H1 (cell line): ENCODE data around the gene BLCAP. TPM values are rescaled to one million over a fixed set of nuclear protein-coding genes. Genes with fewer than 3 reads are reported as not detected.

Source experiments
- CTCF ChIA-PET: fragments of 300-600 bp; sonication (Branson Sonifier 250); formaldehyde crosslinking; loops from one replicate; lab custom pipeline; 2021; ENCODE audit not compliant: partially characterized antibody; lab: Charles Lee
- POLR2A ChIA-PET: fragments of 300-600 bp; sonication (Branson Sonifier 250); formaldehyde crosslinking; loops from one replicate; lab custom pipeline; 2021; ENCODE audit warnings: inconsistent platforms; ENCODE audit not compliant: partially characterized antibody; lab: Charles Lee
- DNase-seq, 2 experiments: peaks; one replicate each; pipeline versions ENCODE4 v3.0.0 to v3.0.0-alpha.2; 2010 to 2022; ENCODE audit warnings: low spot score in 2 of 2, low read depth in 1 of 2, mixed read lengths in 1 of 2
- FAIRE-seq: peaks from 2 replicates; lab custom pipeline; 2011; peaks lifted over from hg19 to GRCh38; lab: Jason Lieb, UNC
- H2AFZ ChIP-seq: 2 replicates; pipeline ENCODE4 v1.8.1; 2012; ENCODE audit warnings: low read length, inconsistent platforms
- H2AK5ac ChIP-seq: 2 replicates; pipeline ENCODE4 v1.6.1; 2013; ENCODE audit warnings: low read depth, low read length
- H2BK120ac ChIP-seq: replicated peaks from 2 replicates; pipeline ENCODE3; 2013; ENCODE audit warnings: low read depth, low read length, inconsistent platforms
- H2BK12ac ChIP-seq: 2 replicates; pipeline ENCODE4 v1.6.1; 2013; ENCODE audit warnings: low read depth, low read length
- H2BK15ac ChIP-seq: 2 replicates; pipeline ENCODE4 v1.6.1; 2013; ENCODE audit warnings: low read length
- H2BK20ac ChIP-seq: 2 replicates; pipeline ENCODE4 v1.6.1; 2013; ENCODE audit warnings: low read length
- H2BK5ac ChIP-seq: 2 replicates; pipeline ENCODE4 v1.6.1; 2013; ENCODE audit warnings: low read depth, low read length
- H3K14ac ChIP-seq: 2 replicates; pipeline ENCODE4 v1.6.1; 2013; ENCODE audit warnings: inconsistent platforms; ENCODE audit not compliant: insufficient read length
- H3K18ac ChIP-seq: 2 replicates; pipeline ENCODE4 v1.6.1; 2013; ENCODE audit warnings: low read length; ENCODE audit errors: extremely low read depth
- H3K23ac ChIP-seq: 2 replicates; pipeline ENCODE4 v1.6.1; 2013; ENCODE audit warnings: inconsistent platforms; ENCODE audit not compliant: insufficient read length
- H3K23me2 ChIP-seq: 2 replicates; pipeline ENCODE4 v1.6.1; 2013; ENCODE audit warnings: low read depth, low read length
- H3K27ac ChIP-seq: 2 replicates; pipeline ENCODE4 v1.6.1; 2011; ENCODE audit warnings: low read depth, low read length, inconsistent platforms
- H3K27me3 ChIP-seq, 4 experiments: replicated peaks in 1 of 4; 1 replicate in 1 of 4; 2 replicates in 3 of 4; pipeline versions ENCODE4 v1.6.1 to v1.8.1; 2011 to 2013; ENCODE audit warnings: low read length in 3 of 4, mild to moderate bottlenecking in 3 of 4, inconsistent platforms in 2 of 4, mixed read lengths in 2 of 4, moderate library complexity in 1 of 4; ENCODE audit not compliant: control insufficient read depth in 3 of 4, insufficient read depth in 3 of 4; ENCODE audit errors: extremely low read depth in 1 of 4
- H3K36me3 ChIP-seq, 4 experiments: 2 replicates each; pipeline versions ENCODE4 v1.6.1 to v1.8.1; 2011 to 2013; ENCODE audit warnings: mild to moderate bottlenecking in 4 of 4, low read length in 3 of 4, moderate library complexity in 2 of 4, control low read depth in 1 of 4, inconsistent platforms in 1 of 4; ENCODE audit not compliant: insufficient read depth in 4 of 4, control insufficient read depth in 2 of 4
- H3K4ac ChIP-seq: replicated peaks from 2 replicates; pipeline ENCODE3; 2013; ENCODE audit warnings: low read length, low read depth, mixed read lengths, inconsistent platforms; ENCODE audit not compliant: insufficient read length
- H3K4me1 ChIP-seq, 4 experiments: replicated peaks in 1 of 4; 1 replicate in 1 of 4; 2 replicates in 3 of 4; pipeline versions ENCODE4 v1.6.1 to v1.8.1; 2011 to 2013; ENCODE audit warnings: low read length in 3 of 4, inconsistent platforms in 2 of 4, mixed read lengths in 1 of 4; ENCODE audit not compliant: insufficient read depth in 4 of 4, control insufficient read depth in 3 of 4
- H3K4me2 ChIP-seq, 2 experiments: 2 replicates each; pipeline versions ENCODE4 v1.6.1 to v1.8.1; 2011 to 2013; ENCODE audit warnings: low read depth in 2 of 2, low read length in 2 of 2, control low read depth in 1 of 2, inconsistent platforms in 1 of 2, mild to moderate bottlenecking in 1 of 2; ENCODE audit not compliant: insufficient read depth in 1 of 2
- H3K4me3 ChIP-seq, 4 experiments: fragments of 200-600, 300-600 bp in 1 of 4; sonication (generic), shearing (Covaris generic), sonication (Bioruptor Twin) in 1 of 4; 2 replicates each; pipeline versions ENCODE4 v1.5.1 to v1.8.1; 2011 to 2016; ENCODE audit warnings: low read length in 4 of 4, low read depth in 3 of 4, control low read depth in 2 of 4, inconsistent platforms in 2 of 4, mild to moderate bottlenecking in 2 of 4, mixed read lengths in 1 of 4, moderate library complexity in 1 of 4; ENCODE audit not compliant: insufficient read depth in 2 of 4; ENCODE audit errors: extremely low read depth in 1 of 4
- H3K56ac ChIP-seq: replicated peaks from 2 replicates; pipeline ENCODE3; 2013; ENCODE audit warnings: low read depth, mild to moderate bottlenecking, mixed read lengths, low read length, inconsistent platforms; ENCODE audit not compliant: insufficient read length
- H3K79me1 ChIP-seq: 2 replicates; pipeline ENCODE4 v1.6.1; 2013; ENCODE audit warnings: low read depth, low read length, control low read depth
- H3K79me2 ChIP-seq, 2 experiments: 2 replicates each; pipeline versions ENCODE4 v1.6.1 to v1.8.1; 2012 to 2013; ENCODE audit warnings: low read length in 2 of 2, mild to moderate bottlenecking in 2 of 2, inconsistent platforms in 1 of 2; ENCODE audit not compliant: insufficient read depth in 2 of 2, control insufficient read depth in 1 of 2
- H3K9ac ChIP-seq, 4 experiments: replicated peaks in 1 of 4; 1 replicate in 1 of 4; 2 replicates in 3 of 4; pipeline versions ENCODE4 v1.6.1 to v1.8.1; 2011 to 2013; ENCODE audit warnings: low read depth in 3 of 4, low read length in 3 of 4, control low read depth in 2 of 4, mild to moderate bottlenecking in 2 of 4, moderate library complexity in 2 of 4, inconsistent platforms in 1 of 4; ENCODE audit errors: extremely low read depth in 1 of 4
- H3K9me3 ChIP-seq, 2 experiments: 2 replicates each; pipeline versions ENCODE4 v1.6.1 to v1.8.1; 2012 to 2013; ENCODE audit warnings: mild to moderate bottlenecking in 2 of 2, moderate library complexity in 2 of 2, control low read depth in 1 of 2, inconsistent platforms in 1 of 2, low read depth in 1 of 2, low read length in 1 of 2, mixed read lengths in 1 of 2; ENCODE audit not compliant: insufficient read depth in 2 of 2
- H4K20me1 ChIP-seq, 2 experiments: replicated peaks in 1 of 2; 2 replicates each; pipeline versions ENCODE3 to v1.8.1; 2011 to 2013; ENCODE audit warnings: inconsistent platforms in 2 of 2, low read length in 2 of 2, mild to moderate bottlenecking in 1 of 2; ENCODE audit not compliant: insufficient read depth in 2 of 2, control insufficient read depth in 1 of 2
- H4K5ac ChIP-seq: 2 replicates; pipeline ENCODE4 v1.6.1; 2013; ENCODE audit warnings: low read length, low read depth, mixed read lengths, inconsistent platforms; ENCODE audit not compliant: insufficient read length
- H4K8ac ChIP-seq: 2 replicates; pipeline ENCODE4 v1.8.0; 2013; ENCODE audit warnings: mild to moderate bottlenecking, moderate library complexity, low read length, inconsistent platforms; ENCODE audit not compliant: insufficient read depth; ENCODE audit errors: extremely low read depth
- H4K91ac ChIP-seq: replicated peaks from 2 replicates; pipeline ENCODE3; 2013; ENCODE audit warnings: low read length, mixed read lengths, inconsistent platforms; ENCODE audit not compliant: insufficient read length
- KDM5A ChIP-seq: fragments of 200-600 bp; IDR thresholded peaks from 2 replicates; pipeline ENCODE4 v1.7.1; 2012; ENCODE audit warnings: mild to moderate bottlenecking, low read length, inconsistent platforms, mixed read lengths
- WGBS, 2 experiments: shearing (Covaris generic) in 1 of 2; methylation state at CpG; one replicate each; pipeline versions ENCODE4 v1.1.6 to v1.1.7; 2013 to 2015; ENCODE audit warnings: low lambda C conversion rate in 2 of 2, mixed read lengths in 2 of 2, inconsistent platforms in 1 of 2, low coverage in 1 of 2, missing lambda C conversion rate in 1 of 2; ENCODE audit not compliant: insufficient replicate concordance in 2 of 2, insufficient coverage in 1 of 2, insufficient read length in 1 of 2; ENCODE audit errors: extremely low coverage in 1 of 2, missing lambda C conversion rate in 1 of 2; 5-methylcytosine and 5-hydroxymethylcytosine counted together
- polyA plus RNA-seq, 7 experiments: library from polyadenylated mRNA; depleted of rRNA in 3 of 7; stranded (reverse) in 5 of 7; unstranded in 2 of 7; fragments of >200 nt in 5 of 7; fragments of 200-250 nt in 2 of 7; gene quantifications; 1 replicate in 5 of 7; 2 replicates in 1 of 7; 4 replicates in 1 of 7; pipeline versions ENCODE4 v1.2.1 to v1.2.3, GENCODE V29; 2011 to 2013; ENCODE audit warnings: missing spikeins in 2 of 7, mixed read lengths in 2 of 7
- total RNA-seq: library from RNA; stranded (reverse); fragmentation: NEBNext Ultra II Directional; extraction: Animal tissue kit (Norgen Biotek cat#: 25700); gene quantifications from 2 replicates; pipeline ENCODE4 v1.2.1, GENCODE V29; 2021

BLCAP gene
- total and polyA plus RNA-seq, 2 of the 8 experiments (the other 6 are each of a cell fraction or from before 2014, with no cell fraction given): 60.3 to 72.2 TPM

DNA sequence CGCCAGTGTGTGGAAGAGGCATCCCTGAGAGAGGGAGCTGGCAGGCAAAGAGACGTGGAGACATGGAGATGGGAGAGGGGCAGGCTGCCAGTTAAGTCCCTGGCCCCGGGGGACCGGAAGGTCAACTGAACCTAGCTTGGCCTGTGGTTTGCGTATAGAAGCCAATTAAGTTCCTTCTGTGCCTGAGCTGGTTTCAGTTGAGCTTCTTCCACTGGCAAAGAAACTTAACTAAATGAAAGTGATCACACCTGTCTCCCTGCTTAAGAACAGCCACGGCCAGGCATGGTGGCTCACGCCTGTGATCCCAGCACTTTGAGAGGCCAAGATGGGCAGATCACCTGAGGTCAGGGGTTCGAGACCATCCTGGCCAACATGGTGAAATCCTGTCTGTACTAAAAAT is 33.4 kb downstream of the BLCAP start:
- Histone ChIP-seq H3K79me1 (no peaks in the 10 kb centered on the region), H3K56ac (no peak overlapping the region), H2AK5ac (no peak overlapping the region), H2AFZ (no peak overlapping the region), H3K18ac (no peak overlapping the region), H2BK20ac (no peak overlapping the region), H3K27ac (no peak overlapping the region), H3K4me2 (no peak overlapping the region), H2BK15ac (no peak overlapping the region), H3K79me2 (no peaks in the 10 kb centered on the region), H3K14ac (no peak overlapping the region), H2BK120ac (no peak overlapping the region), H4K5ac (no peak overlapping the region), H3K9ac (no peak overlapping the region), H2BK12ac (no peak overlapping the region), H3K27me3 (no peaks in the 10 kb centered on the region; a peak in 2 of 7 replicates), H4K91ac (no peak overlapping the region), H3K4me3 (no peak overlapping the region), H3K4me1 (no peaks in the 10 kb centered on the region), H3K4ac (no peak overlapping the region), H3K23me2 (no peaks in the 10 kb centered on the region; the same call in 1 of the 2 replicates), H3K9me3 (no peaks in the 10 kb centered on the region), H4K20me1 (no peaks in the 10 kb centered on the region), H2BK5ac (no peak overlapping the region), H3K36me3 (no peaks in the 10 kb centered on the region), H4K8ac (no peak overlapping the region), H3K23ac (no peak overlapping the region)
- POLR2A ChIA-PET: interaction anchor here (3.3 to 12.4 kb wide), 2 partner anchors 11 to 17 kb away, joined by 13 to 106 read pairs; no protein-coding TSS in a partner anchor
- CTCF ChIA-PET: interaction anchor here (1.0 to 4.4 kb wide), 7 partner anchors 8 to 224 kb away, joined by 3 to 26 read pairs (median 3); no protein-coding TSS in a partner anchor
- WGBS, 2 experiments: 91% methylated on average over 8 of the region's 8 CpGs; no CpG with 5 or more reads in 1 of the 2 experiments
- no peak for DNase-seq
- FAIRE-seq: no peak
- no peak for TF ChIP-seq KDM5A
